ENCODE data around the gene WNT11. TPM values are rescaled to one million over a fixed set of nuclear protein-coding genes. Genes with fewer than 3 reads are reported as not detected.

Gene WNT11
- total RNA-seq, 1 experiment from 2014 or later, result 29.0 TPM

GRCh38 chr11:76209973-76210930 is 4.0 kb upstream of the WNT11 start:
- peaks cover 31% of the 10 kb centered on the region for H3K36me3 Mint-ChIP-seq (ENCODE audit: insufficient read depth, unreplicated experiment)
- CTCF ChIA-PET, result interaction anchor here (0.6 to 6.4 kb wide), 13 partner anchors 7 to 474 kb away, joined by 3 to 170 read pairs (median 9); partner anchors contain the start of gene EMSY
- no peak overlapping the region for H3K27ac Mint-ChIP-seq (ENCODE audit: unreplicated experiment)
- Histone ChIP-seq H3K4me1 (no peaks in the 10 kb centered on the region; the same call in 1 of the 2 replicates), H3K36me3 (ENCODE audit: control insufficient read depth, insufficient read depth, low read length) (no peaks in the 10 kb centered on the region), H3K27me3 (replicated peaks; ENCODE audit: control insufficient read depth, insufficient read depth, low read length) (peaks cover 4% of the 10 kb centered on the region), H3K4me3 (ENCODE audit: low read depth, low read length) (peak overlapping the region; percentile 70), H3K9me3 (no peaks in the 10 kb centered on the region)
- no peaks in the 10 kb centered on the region for H3K9me3 Mint-ChIP-seq (ENCODE audit: unreplicated experiment)
- H3K4me3 Mint-ChIP-seq (ENCODE audit: unreplicated experiment), result peak overlapping the region; percentile 85
- peak; percentile 78 to 83 for DNase-seq
- BruUV-seq (replicated peaks), result TSS peak; percentile 68
- intact Hi-C loops (cut with micrococcal nuclease; ENCODE audit: unreplicated experiment), result loop anchor here (2.0 to 5.0 kb wide), 3 partner anchors 171 to 393 kb away; partner anchors contain the start of genes GVQW3, THAP12 and UVRAG
- peaks cover 10% of the 10 kb centered on the region for H3K27me3 Mint-ChIP-seq (ENCODE audit: insufficient read depth, unreplicated experiment)
- POLR2A ChIA-PET, result no interaction called here
- TF ChIP-seq, protein P1, sequence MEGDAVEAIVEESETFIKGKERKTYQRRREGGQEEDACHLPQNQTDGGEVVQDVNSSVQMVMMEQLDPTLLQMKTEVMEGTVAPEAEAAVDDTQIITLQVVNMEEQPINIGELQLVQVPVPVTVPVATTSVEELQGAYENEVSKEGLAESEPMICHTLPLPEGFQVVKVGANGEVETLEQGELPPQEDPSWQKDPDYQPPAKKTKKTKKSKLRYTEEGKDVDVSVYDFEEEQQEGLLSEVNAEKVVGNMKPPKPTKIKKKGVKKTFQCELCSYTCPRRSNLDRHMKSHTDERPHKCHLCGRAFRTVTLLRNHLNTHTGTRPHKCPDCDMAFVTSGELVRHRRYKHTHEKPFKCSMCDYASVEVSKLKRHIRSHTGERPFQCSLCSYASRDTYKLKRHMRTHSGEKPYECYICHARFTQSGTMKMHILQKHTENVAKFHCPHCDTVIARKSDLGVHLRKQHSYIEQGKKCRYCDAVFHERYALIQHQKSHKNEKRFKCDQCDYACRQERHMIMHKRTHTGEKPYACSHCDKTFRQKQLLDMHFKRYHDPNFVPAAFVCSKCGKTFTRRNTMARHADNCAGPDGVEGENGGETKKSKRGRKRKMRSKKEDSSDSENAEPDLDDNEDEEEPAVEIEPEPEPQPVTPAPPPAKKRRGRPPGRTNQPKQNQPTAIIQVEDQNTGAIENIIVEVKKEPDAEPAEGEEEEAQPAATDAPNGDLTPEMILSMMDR (IDR thresholded peaks at IDR 0.05; ENCODE audit: insufficient read depth in 1 of 2, low read depth in 1 of 2, low read length in 1 of 2, severe bottlenecking in 1 of 2, unreplicated experiment in 1 of 2), result no peak
- H3K4me1 Mint-ChIP-seq (ENCODE audit: low read depth, unreplicated experiment), result peaks cover 6% of the 10 kb centered on the region

DNA sequence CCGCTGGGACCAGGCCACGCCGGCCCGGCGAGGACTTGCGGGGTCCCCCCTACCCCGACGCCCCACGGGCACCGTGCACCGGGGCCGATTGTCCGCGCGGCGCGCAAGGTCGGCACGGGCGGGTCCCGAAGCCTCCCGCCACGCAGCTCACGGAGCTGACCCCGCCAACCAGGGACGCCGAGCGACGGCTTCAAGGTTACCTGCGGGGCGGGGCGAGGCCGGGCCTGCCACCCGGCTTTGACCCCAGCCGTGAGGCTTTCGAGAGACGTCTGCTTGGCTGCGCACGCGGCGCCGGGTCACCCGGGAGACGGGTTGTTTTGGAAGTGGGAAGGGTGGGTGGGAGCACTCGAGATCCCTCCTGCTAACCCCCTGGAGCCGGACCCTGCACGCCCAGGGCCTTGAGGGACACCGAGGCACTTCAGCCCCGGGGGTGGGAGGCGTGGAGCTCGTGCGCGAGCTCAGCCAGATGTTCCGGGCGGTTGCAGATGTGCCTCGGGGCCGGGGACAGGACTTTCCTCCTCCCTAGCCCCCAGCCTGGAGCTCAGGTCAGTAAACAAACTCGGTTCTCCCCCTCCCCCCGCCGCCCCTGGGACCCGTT is 3.2 kb upstream of the WNT11 start:
- intact Hi-C loops (cut with micrococcal nuclease; ENCODE audit: unreplicated experiment), result loop anchor here (2.0 to 5.0 kb wide), 2 partner anchors 303 to 392 kb away; partner anchors contain the start of gene UVRAG
- Mint-ChIP-seq H3K27me3 (ENCODE audit: insufficient read depth, unreplicated experiment) (peaks cover 10% of the 10 kb centered on the region), H3K4me1 (ENCODE audit: low read depth, unreplicated experiment) (peaks cover 14% of the 10 kb centered on the region)

More for the DNA sequence above, 3.2 kb upstream of the WNT11 start:
- H3K4me3 ChIP-seq (ENCODE audit: low read depth, low read length), result peak overlapping the region; percentile 70
- H3K4me1 ChIP-seq, result peaks cover 5% of the 10 kb centered on the region
- CTCF ChIA-PET, result interaction anchor here (0.5 to 6.4 kb wide), 30 partner anchors 8 to 1221 kb away, joined by 3 to 170 read pairs (median 6); partner anchors contain the start of genes EMSY, GVQW3, NEU3 and THAP12
- no peaks in the 10 kb centered on the region for H3K9me3 ChIP-seq
- Mint-ChIP-seq H3K36me3 (ENCODE audit: insufficient read depth, unreplicated experiment) (peaks cover 34% of the 10 kb centered on the region), H3K4me3 (ENCODE audit: unreplicated experiment) (peak overlapping the region; percentile 85), H3K9me3 (ENCODE audit: unreplicated experiment) (no peaks in the 10 kb centered on the region), H3K27ac (ENCODE audit: unreplicated experiment) (no peak overlapping the region)
- TF ChIP-seq, protein P1 (IDR thresholded peaks at IDR 0.05; ENCODE audit: insufficient read depth in 1 of 2, low read depth in 1 of 2, low read length in 1 of 2, severe bottlenecking in 1 of 2, unreplicated experiment in 1 of 2), result no peak
- H3K36me3 ChIP-seq (ENCODE audit: control insufficient read depth, insufficient read depth, low read length), result no peaks in the 10 kb centered on the region
- no TSS peak for BruUV-seq (replicated peaks)
- peaks cover 4% of the 10 kb centered on the region for H3K27me3 ChIP-seq (replicated peaks; ENCODE audit: control insufficient read depth, insufficient read depth, low read length)
- POLR2A ChIA-PET, result interaction anchor here (0.6 to 1.4 kb wide), 4 partner anchors 9 to 275 kb away, joined by 3 to 5 read pairs (median 4); no protein-coding TSS in a partner anchor
- DNase-seq, result peak; percentile 70 to 77

Measured in Caco-2 (cell line).